MM.1S (cell line): ENCODE results near the gene TAAR9.

Experiments used
- CTCF ChIP-seq: fragments of 300-600 bp; sonication (generic); IDR thresholded peaks from 2 replicates; pipeline ENCODE4 v1.5.1; 2016; ENCODE audit warnings: antibody characterized with exemption, low read length, mixed read lengths
- EZH2 ChIP-seq: fragments of 300-600 bp; sonication (generic); optimal IDR thresholded peaks from 2 replicates; pipeline ENCODE3; 2017; ENCODE audit warnings: low read depth, mild to moderate bottlenecking, antibody characterized with exemption, low read length, mixed read lengths
- EZH2phosphoT487 ChIP-seq: fragments of 300-600 bp; sonication (generic); IDR thresholded peaks from 2 replicates; pipeline ENCODE4 v1.6.1; 2018; ENCODE audit warnings: antibody characterized with exemption, low read length

DNA sequence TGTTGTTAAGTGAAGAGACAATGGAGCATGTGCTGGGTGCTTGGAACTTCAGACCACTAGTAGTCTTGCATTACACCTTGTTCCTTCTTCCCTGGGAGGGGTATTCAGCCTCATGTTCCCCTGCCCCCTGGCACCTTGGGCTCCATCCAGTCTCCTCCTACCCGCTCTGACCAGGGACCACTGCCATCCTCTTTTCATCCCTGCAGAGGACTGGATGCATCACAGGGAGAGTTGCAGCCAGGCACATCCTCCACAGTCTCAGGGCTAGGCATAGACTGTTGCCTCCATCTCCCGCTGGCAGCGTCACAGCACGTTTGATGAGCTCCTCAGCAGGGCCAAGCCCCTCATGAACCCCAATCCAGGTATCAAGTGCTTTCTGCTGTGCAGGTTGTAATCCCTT lies 13.1 kb downstream of the TAAR9 start:
- TF ChIP-seq CTCF (no peak), EZH2phosphoT487 (no peak), EZH2 (no peak)
